BLaER1 (cell line): Measurements from ENCODE around the gene RRM2.

Experiments used
- H3K27ac ChIP-seq: shearing (Covaris generic); formaldehyde crosslinking; 2 replicates; pipeline ENCODE4 v1.8.1; 2022
- H3K27me3 ChIP-seq: shearing (Covaris generic); formaldehyde crosslinking; 2 replicates; pipeline ENCODE4 v1.8.1; 2022
- H3K36me3 ChIP-seq: shearing (Covaris generic); formaldehyde crosslinking; 2 replicates; pipeline ENCODE4 v1.8.1; 2022
- H3K4me1 ChIP-seq: shearing (Covaris generic); formaldehyde crosslinking; 2 replicates; pipeline ENCODE4 v1.8.1; 2022
- H3K4me2 ChIP-seq: shearing (Covaris generic); formaldehyde crosslinking; 2 replicates; pipeline ENCODE4 v1.8.1; 2022
- H3K4me3 ChIP-seq: shearing (Covaris generic); formaldehyde crosslinking; 2 replicates; pipeline ENCODE4 v1.8.1; 2022
- H3K9ac ChIP-seq: shearing (Covaris generic); formaldehyde crosslinking; 2 replicates; pipeline ENCODE4 v1.8.1; 2022
- H3K9me3 ChIP-seq: shearing (Covaris generic); formaldehyde crosslinking; 2 replicates; pipeline ENCODE4 v1.8.1; 2022
- H4K20me1 ChIP-seq: shearing (Covaris generic); formaldehyde crosslinking; 2 replicates; pipeline ENCODE4 v1.8.1; 2022
- Cebpa-rat ChIP-seq: shearing (Covaris generic); IDR thresholded peaks from 2 replicates; pipeline ENCODE4 v1.8.1; 2022

The RRM2 gene

GRCh38 chr2:10161961-10162441 is 39.5 kb downstream of the RRM2 start:
- TF ChIP-seq Cebpa-rat: no peak
- peaks cover 71% of the 10 kb centered on the region for H3K36me3 ChIP-seq
- no peak overlapping the region for H3K9ac ChIP-seq
- H3K27ac ChIP-seq: no peak overlapping the region
- H4K20me1 ChIP-seq: no peaks in the 10 kb centered on the region
- H3K4me1 ChIP-seq: peaks cover 50% of the 10 kb centered on the region
- H3K9me3 ChIP-seq: no peaks in the 10 kb centered on the region
- no peak overlapping the region for H3K4me2 ChIP-seq
- no peaks in the 10 kb centered on the region for H3K27me3 ChIP-seq
- no peak overlapping the region for H3K4me3 ChIP-seq

GRCh38 chr2:10162586-10163497 is 40.3 kb downstream of the RRM2 start:
- Histone ChIP-seq H3K36me3 (peaks cover 71% of the 10 kb centered on the region), H3K27me3 (no peaks in the 10 kb centered on the region), H3K4me2 (0 out of 2 replicates have a peak overlapping the region, but pooled peaks have one; percentile 17), H3K9ac (no peak overlapping the region), H3K27ac (no peak overlapping the region), H3K4me3 (no peak overlapping the region), H4K20me1 (no peaks in the 10 kb centered on the region), H3K4me1 (peaks cover 47% of the 10 kb centered on the region), H3K9me3 (no peaks in the 10 kb centered on the region)
- no peak for TF ChIP-seq Cebpa-rat

- no peak for TF ChIP-seq Cebpa-rat
- 0 out of 2 replicates have a peak overlapping the region, but pooled peaks have one; percentile 1 for H3K27ac ChIP-seq
- no peaks in the 10 kb centered on the region for H3K9me3 ChIP-seq
- H3K36me3 ChIP-seq: peaks cover 73% of the 10 kb centered on the region
- peak overlapping the region; percentile 17 for H3K4me2 ChIP-seq
- H3K27me3 ChIP-seq: no peaks in the 10 kb centered on the region
- H3K9ac ChIP-seq: no peak overlapping the region
- H3K4me3 ChIP-seq: no peak overlapping the region
- H3K4me1 ChIP-seq: peaks cover 38% of the 10 kb centered on the region
- no peaks in the 10 kb centered on the region for H4K20me1 ChIP-seq
Measured at GRCh38 chr2:10163498-10164486, 41.3 kb downstream of the RRM2 start.

- H3K9ac ChIP-seq: no peak overlapping the region
- no peaks in the 10 kb centered on the region for H3K9me3 ChIP-seq
- H3K27me3 ChIP-seq: no peaks in the 10 kb centered on the region
- TF ChIP-seq Cebpa-rat: no peak
- H3K4me1 ChIP-seq: peaks cover 30% of the 10 kb centered on the region
- peaks cover 79% of the 10 kb centered on the region for H3K36me3 ChIP-seq
- H3K27ac ChIP-seq: 0 out of 2 replicates have a peak overlapping the region, but pooled peaks have one; percentile 1
- H3K4me2 ChIP-seq: peak overlapping the region; percentile 4
- no peak overlapping the region for H3K4me3 ChIP-seq
- H4K20me1 ChIP-seq: no peaks in the 10 kb centered on the region
Measured at GRCh38 chr2:10164601-10165000, 42.1 kb downstream of the RRM2 start.

GRCh38 chr2:10165282-10165681 is 42.7 kb downstream of the RRM2 start:
- peaks cover 84% of the 10 kb centered on the region for H3K36me3 ChIP-seq
- H3K9me3 ChIP-seq: no peaks in the 10 kb centered on the region
- no peak for TF ChIP-seq Cebpa-rat
- 0 out of 2 replicates have a peak overlapping the region, but pooled peaks have one; percentile 9 for H3K27ac ChIP-seq
- peaks cover 23% of the 10 kb centered on the region for H3K4me1 ChIP-seq
- H4K20me1 ChIP-seq: no peaks in the 10 kb centered on the region
- no peak overlapping the region for H3K4me2 ChIP-seq
- no peak overlapping the region for H3K9ac ChIP-seq
- H3K27me3 ChIP-seq: no peaks in the 10 kb centered on the region
- H3K4me3 ChIP-seq: no peak overlapping the region

GRCh38 chr2:10165861-10166675 is 43.5 kb downstream of the RRM2 start:
- H4K20me1 ChIP-seq: no peaks in the 10 kb centered on the region
- H3K27me3 ChIP-seq: no peaks in the 10 kb centered on the region
- peaks cover 17% of the 10 kb centered on the region for H3K4me1 ChIP-seq
- no peak for TF ChIP-seq Cebpa-rat
- H3K27ac ChIP-seq: 0 out of 2 replicates have a peak overlapping the region, but pooled peaks have one; percentile 9
- no peaks in the 10 kb centered on the region for H3K9me3 ChIP-seq
- H3K4me3 ChIP-seq: no peak overlapping the region
- H3K4me2 ChIP-seq: no peak overlapping the region
- no peak overlapping the region for H3K9ac ChIP-seq
- H3K36me3 ChIP-seq: peaks cover 84% of the 10 kb centered on the region

- peaks cover 84% of the 10 kb centered on the region for H3K36me3 ChIP-seq
Measured at GRCh38 chr2:10166676-10167292, 44.2 kb downstream of the RRM2 start.

GRCh38 chr2:10167316-10167715 is 44.8 kb downstream of the RRM2 start:
- no peak overlapping the region for H3K27ac ChIP-seq
- peaks cover 17% of the 10 kb centered on the region for H3K4me1 ChIP-seq
- no peaks in the 10 kb centered on the region for H3K27me3 ChIP-seq
- no peak overlapping the region for H3K4me2 ChIP-seq
- H3K4me3 ChIP-seq: no peak overlapping the region
- no peaks in the 10 kb centered on the region for H3K9me3 ChIP-seq
- H4K20me1 ChIP-seq: no peaks in the 10 kb centered on the region
- no peak for TF ChIP-seq Cebpa-rat
- H3K36me3 ChIP-seq: peaks cover 84% of the 10 kb centered on the region
- H3K9ac ChIP-seq: no peak overlapping the region

More at GRCh38 chr2:10166676-10167292, 44.2 kb downstream of the RRM2 start:
- no peak for TF ChIP-seq Cebpa-rat
- Histone ChIP-seq H3K9ac (no peak overlapping the region), H3K4me3 (no peak overlapping the region), H3K9me3 (no peaks in the 10 kb centered on the region), H3K27ac (no peak overlapping the region), H3K27me3 (no peaks in the 10 kb centered on the region), H3K4me2 (no peak overlapping the region), H4K20me1 (no peaks in the 10 kb centered on the region), H3K4me1 (peaks cover 17% of the 10 kb centered on the region)
